SK-N-SH treated with all-trans-retinoic acid at 6 μM for 48 hours (cell line): ENCODE results near the gene FREY1.

Source experiments
- ATAC-seq: fragments of 200-7000 bp; cut with Tn5 transposase; 3 replicates; pipeline ENCODE4 v1.9.1; 2020; ENCODE audit warnings: mild to moderate bottlenecking, moderate library complexity
- ARNTL ChIP-seq: fragments of 450-650 bp; formaldehyde crosslinking; IDR thresholded peaks from 2 replicates; pipeline ENCODE4 v1.5.0; 2020; ENCODE audit warnings: low read depth, mild to moderate bottlenecking, moderate library complexity, borderline replicate concordance
- BACH2 ChIP-seq: fragments of 250-450 bp; sonication (Bioruptor Pico); IDR thresholded peaks from 2 replicates; pipeline ENCODE4 v1.9.0; 2021; ENCODE audit warnings: mild to moderate bottlenecking, borderline replicate concordance
- CSDC2 ChIP-seq: fragments of 250-450 bp; sonication (Bioruptor Pico); IDR thresholded peaks from 2 replicates; pipeline ENCODE4 v1.5.0; 2020; ENCODE audit warnings: mild to moderate bottlenecking, moderate library complexity
- CSRNP3 ChIP-seq: fragments of 250-450 bp; sonication (Bioruptor Pico); IDR thresholded peaks from 2 replicates; pipeline ENCODE4 v1.5.1; 2021; ENCODE audit warnings: mild to moderate bottlenecking, moderate library complexity
- GLIS3 ChIP-seq: fragments of 250-450 bp; sonication (Bioruptor Pico); IDR thresholded peaks from 2 replicates; pipeline ENCODE4 v1.5.0; 2020; ENCODE audit warnings: mild to moderate bottlenecking, moderate library complexity
- ISL1 ChIP-seq: fragments of 250-450 bp; sonication (Bioruptor Pico); IDR thresholded peaks from 2 replicates; pipeline ENCODE4 v2.1.2; 2022; ENCODE audit warnings: mild to moderate bottlenecking, moderate library complexity
- OSR1 ChIP-seq: fragments of 250-450 bp; sonication (Bioruptor Pico); IDR thresholded peaks from 2 replicates; pipeline ENCODE4 v1.8.0; 2022; ENCODE audit warnings: moderate library complexity, mild to moderate bottlenecking, inconsistent platforms
- PATZ1 ChIP-seq: fragments of 250-450 bp; sonication (Bioruptor Pico); IDR thresholded peaks from 2 replicates; pipeline ENCODE4 v1.8.0; 2020; ENCODE audit warnings: mild to moderate bottlenecking, moderate library complexity, borderline replicate concordance
- POU6F1 ChIP-seq: fragments of 250-450 bp; sonication (Bioruptor Pico); IDR thresholded peaks from 2 replicates; pipeline ENCODE4 v1.8.0; 2021; ENCODE audit warnings: low read depth, mild to moderate bottlenecking, moderate library complexity, borderline replicate concordance
- PPARA ChIP-seq: fragments of 250-450 bp; sonication (Bioruptor Pico); IDR thresholded peaks from 2 replicates; pipeline ENCODE4 v1.5.0; 2020; ENCODE audit warnings: mild to moderate bottlenecking, borderline replicate concordance
- RARB ChIP-seq: fragments of 250-450 bp; sonication (Bioruptor Pico); IDR thresholded peaks from 2 replicates; pipeline ENCODE4 v1.8.0; 2021; ENCODE audit warnings: mild to moderate bottlenecking, moderate library complexity
- SNAI2 ChIP-seq: fragments of 250-450 bp; sonication (Bioruptor Pico); IDR thresholded peaks from 2 replicates; pipeline ENCODE4 v1.5.0; 2020; ENCODE audit warnings: mild to moderate bottlenecking, moderate library complexity
- TCF4 ChIP-seq: fragments of 250-450 bp; sonication (Bioruptor Pico); IDR thresholded peaks from 2 replicates; pipeline ENCODE4 v1.8.0; 2021; ENCODE audit warnings: mild to moderate bottlenecking, moderate library complexity, borderline replicate concordance
- TSHZ2 ChIP-seq: fragments of 250-450 bp; sonication (Bioruptor Pico); IDR thresholded peaks from 2 replicates; pipeline ENCODE4 v1.5.0; 2020; ENCODE audit warnings: mild to moderate bottlenecking, moderate library complexity
- ZC3H10 ChIP-seq: fragments of 250-450 bp; sonication (Bioruptor Pico); IDR thresholded peaks from 2 replicates; pipeline ENCODE4 v1.5.1; 2021; ENCODE audit warnings: mild to moderate bottlenecking, moderate library complexity
- ZFP3 ChIP-seq: fragments of 250-450 bp; sonication (Bioruptor Pico); IDR thresholded peaks from 2 replicates; pipeline ENCODE4 v1.5.0; 2020; ENCODE audit warnings: mild to moderate bottlenecking, moderate library complexity
- ZFP30 ChIP-seq: fragments of 450-650 bp; formaldehyde crosslinking; IDR thresholded peaks from 2 replicates; pipeline ENCODE4 v1.5.0; 2022; ENCODE audit warnings: mild to moderate bottlenecking, moderate library complexity
- ZNF565 ChIP-seq: fragments of 450-650 bp; formaldehyde crosslinking; conservative IDR thresholded peaks from 2 replicates; pipeline ENCODE4 v1.5.0; 2020; ENCODE audit warnings: low read depth, mild to moderate bottlenecking, moderate library complexity
- ZNF70 ChIP-seq: fragments of 450-650 bp; formaldehyde crosslinking; IDR thresholded peaks from 2 replicates; pipeline ENCODE4 v1.5.0; 2020; ENCODE audit warnings: mild to moderate bottlenecking, moderate library complexity
- ZNF8 ChIP-seq: fragments of 450-650 bp; formaldehyde crosslinking; IDR thresholded peaks from 2 replicates; pipeline ENCODE4 v1.5.0; 2020; ENCODE audit warnings: mild to moderate bottlenecking, moderate library complexity

The FREY1 gene

GRCh38 chr11:45901626-45902025, 5.4 kb downstream of the FREY1 start:
- ATAC-seq: no peak
- no peak for TF ChIP-seq SNAI2 (CRISPR knock-in tag)
- TF ChIP-seq CSRNP3: no peak
- TF ChIP-seq ZNF8 (CRISPR knock-in tag): no peak
- no peak for TF ChIP-seq OSR1 (CRISPR knock-in tag)
- TF ChIP-seq ZNF70 (CRISPR knock-in tag): no peak
- no peak for TF ChIP-seq PATZ1 (CRISPR knock-in tag)
- no peak for TF ChIP-seq ARNTL
- TF ChIP-seq ZFP30: no peak
- TF ChIP-seq ZC3H10 (CRISPR knock-in tag): no peak

- no peak for TF ChIP-seq ISL1 (CRISPR knock-in tag)
- no peak for TF ChIP-seq ZNF565
- no peak for TF ChIP-seq BACH2
- TF ChIP-seq CSRNP3: no peak
- no peak for TF ChIP-seq ZNF8 (CRISPR knock-in tag)
- TF ChIP-seq ZFP3 (CRISPR knock-in tag): no peak
- TF ChIP-seq POU6F1 (CRISPR knock-in tag): no peak
- TF ChIP-seq ZNF70 (CRISPR knock-in tag): no peak
- TF ChIP-seq TSHZ2 (CRISPR knock-in tag): no peak
- TF ChIP-seq ZFP30: no peak
- TF ChIP-seq GLIS3 (CRISPR knock-in tag): no peak
- TF ChIP-seq PPARA: no peak
- TF ChIP-seq TCF4: no peak
- TF ChIP-seq PATZ1 (CRISPR knock-in tag): no peak
- TF ChIP-seq RARB (CRISPR knock-in tag): no peak
- no peak for TF ChIP-seq CSDC2 (CRISPR knock-in tag)
- TF ChIP-seq OSR1 (CRISPR knock-in tag): no peak
- TF ChIP-seq ZC3H10 (CRISPR knock-in tag): no peak
- no peak for ATAC-seq
These were observed 6.0 kb downstream of the FREY1 start for GRCh38 chr11:45900916-45901617.

- peak; percentile 5 for ATAC-seq
These were observed 6.8 kb downstream of the FREY1 start for GRCh38 chr11:45900175-45900800.
